NAMALWA (cell line): ENCODE measurements around the gene KIF17.
"Not testable (repeated sequence)": the region's sequence is repeated elsewhere in the genome, so short reads cannot be mapped to it uniquely, and the experiment has no call there.

Experiments
- DNase-seq: peaks from one replicate; pipeline ENCODE4 v3.0.0-alpha.2; 2015; ENCODE audit warnings: low spot score

The KIF17 gene

GRCh38 chr1:20686883-20687725 lies 30.7 kb downstream of the KIF17 start:
- DNase-seq: no peak

GRCh38 chr1:20685741-20686140 lies 32.1 kb downstream of the KIF17 start:
- DNase-seq: no peak

- DNase-seq: no peak
These were observed 32.6 kb downstream of the KIF17 start for GRCh38 chr1:20685099-20685662.

GRCh38 chr1:20684651-20685050 lies 33.2 kb downstream of the KIF17 start:
- DNase-seq: no peak

GRCh38 chr1:20684050-20684620 lies 33.7 kb downstream of the KIF17 start:
- DNase-seq: no peak

GRCh38 chr1:20683614-20684013 lies 34.2 kb downstream of the KIF17 start:
- DNase-seq: no peak

GRCh38 chr1:20682571-20683236 lies 35.1 kb downstream of the KIF17 start:
- DNase-seq: no peak

GRCh38 chr1:20681999-20682398 lies 35.8 kb downstream of the KIF17 start:
- no peak for DNase-seq

- no peak for DNase-seq
These were observed 37.5 kb downstream of the KIF17 start for GRCh38 chr1:20680269-20680668.

- DNase-seq: peak; percentile 20
These were observed 39.2 kb downstream of the KIF17 start for GRCh38 chr1:20678599-20678998.

GRCh38 chr1:20673626-20674025 lies 44.2 kb downstream of the KIF17 start:
- not testable (repeated sequence) for DNase-seq

GRCh38 chr1:20672265-20672632 lies 45.6 kb downstream of the KIF17 start:
- DNase-seq: no peak

GRCh38 chr1:20670936-20671335 lies 46.9 kb downstream of the KIF17 start:
- DNase-seq: no peak

- DNase-seq: no peak
These were observed 49.2 kb downstream of the KIF17 start for GRCh38 chr1:20668581-20668980.

- peak; percentile 87 for DNase-seq
These were observed 51.0 kb downstream of the KIF17 start for GRCh38 chr1:20666804-20667203.

GRCh38 chr1:20666146-20666545 lies 51.7 kb downstream of the KIF17 start:
- no peak for DNase-seq

- DNase-seq: no peak
These were observed 52.1 kb downstream of the KIF17 start for GRCh38 chr1:20665726-20666125.

GRCh38 chr1:20663969-20664715 lies 53.7 kb downstream of the KIF17 start:
- DNase-seq: no peak

GRCh38 chr1:20663365-20663764 lies 54.4 kb downstream of the KIF17 start:
- no peak for DNase-seq

GRCh38 chr1:20662110-20662475 lies 55.7 kb downstream of the KIF17 start:
- peak; percentile 32 for DNase-seq

- peak; percentile 99 for DNase-seq
These were observed 56.3 kb downstream of the KIF17 start, which contains the start of gene DDOST for GRCh38 chr1:20661207-20662109. TSS of gene DDOST (minus strand) at chr1:20661369. CDS start at chr1:20661350, 19 bp downstream.
